AG04450 (cell line): ENCODE data around the gene LGALS1. TPM values are rescaled to one million over a fixed set of nuclear protein-coding genes. Genes with fewer than 3 reads are reported as not detected.
A peak's percentile ranks its signal among the peaks of the same experiment; 100 is the strongest.

ENCODE experiments used
- CTCF ChIA-PET: fragments of 300-600, 350-600 bp; formaldehyde crosslinking; extraction: SDS; loops from one replicate; lab custom pipeline; 2022; ENCODE audit warnings: antibody characterized with exemption, inconsistent platforms; lab: Charles Lee
- POLR2A ChIA-PET: fragments of 350-600 bp; formaldehyde crosslinking; extraction: SDS; loops from one replicate; lab custom pipeline; 2021; ENCODE audit warnings: antibody characterized with exemption, inconsistent platforms; lab: Yijun Ruan, JAX
- DNase-seq: peaks from one replicate; pipeline ENCODE4 v3.0.0-alpha.2; 2011; ENCODE audit warnings: low read depth, low spot score
- H3K27ac ChIP-seq: one replicate; pipeline ENCODE4 v1.5.1; 2012; ENCODE audit warnings: low read depth, low read length, control low read depth
- H3K27me3 ChIP-seq: one replicate; pipeline ENCODE4 v1.6.0; 2012; ENCODE audit warnings: low read length; ENCODE audit not compliant: control insufficient read depth, insufficient read depth
- H3K4me3 ChIP-seq: 2 replicates; pipeline ENCODE4 v1.5.1; 2011; ENCODE audit warnings: mild to moderate bottlenecking, low read depth, low read length, control low read depth
- H3K9me3 ChIP-seq: 2 replicates; pipeline ENCODE4 v1.5.1; 2012; ENCODE audit warnings: low read length; ENCODE audit not compliant: control insufficient read depth, insufficient read depth
- polyA plus RNA-seq: library from polyadenylated mRNA; depleted of rRNA; stranded (reverse); fragments of >200 nt; gene quantifications from 2 replicates; pipeline ENCODE4 v1.2.3, GENCODE V29; 2011
- TF ChIP-seq, protein P1 (sequence below): IDR thresholded peaks from 2 replicates; pipeline ENCODE4 v1.5.1; 2011; ENCODE audit warnings: low read depth, low read length, control low read depth, inconsistent platforms

The LGALS1 gene
- polyA plus RNA-seq, 1 experiment: 5,926 TPM

DNA sequence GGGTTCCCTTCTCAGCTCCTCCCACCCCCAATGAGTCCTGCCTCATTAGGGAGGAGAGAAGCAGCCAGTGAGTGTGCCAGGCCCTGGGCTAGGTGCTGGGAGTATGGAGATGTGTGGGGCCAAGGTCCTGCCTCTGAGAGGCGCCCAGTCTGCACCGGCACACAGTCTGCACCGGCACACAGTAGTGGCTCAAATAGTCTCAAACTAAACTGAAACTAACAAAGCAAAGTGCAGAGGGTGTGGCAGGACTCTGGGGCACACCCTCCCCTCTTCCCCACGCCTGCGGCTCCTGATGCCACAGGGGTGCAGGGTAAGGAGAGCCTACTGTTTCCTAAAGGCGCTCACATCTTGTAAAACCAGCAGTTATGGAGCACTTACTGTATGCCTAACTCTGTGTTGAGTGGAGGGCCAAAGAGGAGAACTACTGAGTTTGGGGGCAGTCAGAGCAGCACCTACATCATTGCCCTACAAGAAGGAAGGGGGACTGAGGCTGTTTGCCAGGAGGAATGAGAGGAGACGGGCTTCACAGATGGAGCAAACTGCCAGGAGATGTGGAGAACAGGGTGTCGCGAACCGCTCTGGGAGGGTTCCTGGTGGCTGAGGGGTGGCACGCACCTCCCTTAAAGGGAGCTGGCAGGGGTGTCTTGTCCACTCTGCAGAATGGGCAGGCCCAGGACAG lies 36.9 kb upstream of the LGALS1 start:
- POLR2A ChIA-PET: no interaction called here
- TF ChIP-seq, protein P1, sequence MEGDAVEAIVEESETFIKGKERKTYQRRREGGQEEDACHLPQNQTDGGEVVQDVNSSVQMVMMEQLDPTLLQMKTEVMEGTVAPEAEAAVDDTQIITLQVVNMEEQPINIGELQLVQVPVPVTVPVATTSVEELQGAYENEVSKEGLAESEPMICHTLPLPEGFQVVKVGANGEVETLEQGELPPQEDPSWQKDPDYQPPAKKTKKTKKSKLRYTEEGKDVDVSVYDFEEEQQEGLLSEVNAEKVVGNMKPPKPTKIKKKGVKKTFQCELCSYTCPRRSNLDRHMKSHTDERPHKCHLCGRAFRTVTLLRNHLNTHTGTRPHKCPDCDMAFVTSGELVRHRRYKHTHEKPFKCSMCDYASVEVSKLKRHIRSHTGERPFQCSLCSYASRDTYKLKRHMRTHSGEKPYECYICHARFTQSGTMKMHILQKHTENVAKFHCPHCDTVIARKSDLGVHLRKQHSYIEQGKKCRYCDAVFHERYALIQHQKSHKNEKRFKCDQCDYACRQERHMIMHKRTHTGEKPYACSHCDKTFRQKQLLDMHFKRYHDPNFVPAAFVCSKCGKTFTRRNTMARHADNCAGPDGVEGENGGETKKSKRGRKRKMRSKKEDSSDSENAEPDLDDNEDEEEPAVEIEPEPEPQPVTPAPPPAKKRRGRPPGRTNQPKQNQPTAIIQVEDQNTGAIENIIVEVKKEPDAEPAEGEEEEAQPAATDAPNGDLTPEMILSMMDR: no peak
- no peak overlapping the region for H3K27ac ChIP-seq
- H3K27me3 ChIP-seq: no peaks in the 10 kb centered on the region
- CTCF ChIA-PET: interaction anchor here (1.4 to 1.5 kb wide), 2 partner anchors 15 to 43 kb away, joined by 3 to 4 read pairs; no protein-coding TSS in a partner anchor
- H3K9me3 ChIP-seq: no peaks in the 10 kb centered on the region
- H3K4me3 ChIP-seq: peak overlapping the region; percentile 88
- no peak for DNase-seq

DNA sequence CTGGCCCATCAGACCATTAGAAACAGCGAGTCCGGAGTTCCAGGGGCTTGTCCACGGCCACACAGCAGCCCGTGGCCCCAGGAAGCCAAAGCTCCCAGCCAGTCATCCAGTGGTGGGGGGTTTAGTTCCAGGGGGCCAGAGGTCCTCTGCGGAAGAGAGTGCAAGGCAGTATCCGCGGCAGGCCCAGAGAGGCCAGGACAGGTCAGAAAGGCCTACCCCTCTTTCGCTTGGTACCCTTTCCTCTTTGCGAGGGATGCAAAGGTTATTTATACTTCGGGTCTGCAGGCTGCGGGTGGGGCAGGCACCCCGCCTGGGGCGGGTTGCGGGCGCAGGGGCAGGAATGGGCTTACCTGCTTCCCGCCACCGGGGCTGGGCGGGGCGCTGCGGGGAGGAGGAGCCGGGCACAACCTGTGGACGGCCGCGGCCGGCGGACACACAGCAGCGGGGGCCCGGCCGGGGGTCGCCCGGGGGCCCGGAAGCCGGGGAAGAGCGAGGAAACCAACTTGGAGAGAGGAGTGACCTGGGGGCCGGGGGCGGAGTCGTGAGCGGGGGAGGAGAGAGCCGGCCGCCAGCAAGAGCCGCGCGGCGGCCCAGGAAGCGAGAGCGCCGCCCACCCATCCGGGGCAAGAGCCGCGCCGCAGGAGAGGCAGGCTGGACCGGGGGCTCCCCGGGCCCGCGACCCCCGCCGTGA lies 36.2 kb upstream of the LGALS1 start, which contains the start of gene SH3BP1:
SH3BP1 (plus strand) TSS at position 600 of the 691 bp plus-strand sequence. CDS start 119 bp downstream, outside the sequence.
- CTCF ChIA-PET: interaction anchor here (0.6 to 1.1 kb wide), 3 partner anchors 15 to 152 kb away, joined by 3 read pairs; partner anchors contain the start of gene NOL12
- peak within 1 kb of the TSS; percentile 31 for H3K27ac ChIP-seq

DNA sequence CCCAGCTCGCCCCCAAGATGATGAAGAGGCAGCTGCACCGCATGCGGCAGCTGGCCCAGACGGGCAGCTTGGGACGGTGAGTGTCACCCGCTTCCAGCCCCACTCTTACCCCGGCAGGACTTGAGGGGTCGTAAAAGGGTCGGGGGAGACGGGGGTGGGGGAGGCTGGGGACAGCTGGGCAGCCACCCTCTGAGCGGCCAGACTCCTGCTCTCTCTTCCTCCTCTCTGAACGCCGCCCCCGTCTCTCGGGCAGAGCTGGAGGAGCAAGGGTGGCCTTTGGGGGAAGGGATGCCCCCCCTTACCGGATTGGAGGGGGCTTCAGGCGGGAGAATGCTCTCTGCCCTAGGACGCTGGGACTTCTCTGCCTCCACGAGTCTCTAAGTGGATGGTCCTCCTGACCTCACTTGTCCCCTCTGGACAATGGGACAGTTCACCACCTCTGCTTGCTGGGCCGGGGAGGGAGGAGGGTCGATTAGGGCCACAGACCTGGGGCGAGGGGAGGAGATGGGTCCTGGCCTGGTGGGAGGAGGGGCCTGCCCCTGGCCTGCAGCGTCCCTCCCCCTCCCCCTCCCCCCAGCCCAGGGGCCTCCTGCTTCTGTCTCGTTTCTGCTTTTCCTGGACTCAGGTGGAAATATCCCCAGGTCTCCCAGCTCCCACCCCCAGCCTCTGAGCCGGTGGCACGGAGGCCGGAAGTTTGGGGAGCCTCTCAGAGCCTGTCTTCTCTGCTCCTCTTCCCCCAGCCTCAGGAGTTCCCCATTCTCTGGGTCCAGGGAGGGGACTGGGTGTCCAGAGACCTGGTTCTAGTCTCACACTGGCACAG lies 35.5 kb upstream of the LGALS1 start:
- no peak for DNase-seq
- ChIA-PET CTCF (interaction anchor here (0.6 to 1.1 kb wide), 4 partner anchors 16 to 152 kb away, joined by 3 read pairs; partner anchors contain the start of gene NOL12), POLR2A (interaction anchor here (0.6 to 1.3 kb wide), 4 partner anchors 17 to 180 kb away, joined by 3 to 5 read pairs (median 3); partner anchors contain the start of genes NOL12 and PDXP)

More for the DNA sequence above, 36.2 kb upstream of the LGALS1 start, which contains the start of gene SH3BP1:
- DNase-seq: no peak
- POLR2A ChIA-PET: interaction anchor here (0.6 to 1.1 kb wide), 2 partner anchors 17 to 47 kb away, joined by 3 read pairs; partner anchors contain the start of gene NOL12
- TF ChIP-seq, protein P1: no peak
- H3K27me3 ChIP-seq: no peaks in the 10 kb centered on the region
- no peaks in the 10 kb centered on the region for H3K9me3 ChIP-seq
- peak within 1 kb of the TSS; percentile 88 for H3K4me3 ChIP-seq

More for the DNA sequence above, 35.5 kb upstream of the LGALS1 start:
- TF ChIP-seq, protein P1: no peak
- Histone ChIP-seq H3K27ac (peak overlapping the region; percentile 31), H3K27me3 (no peaks in the 10 kb centered on the region), H3K4me3 (peak overlapping the region; percentile 88), H3K9me3 (no peaks in the 10 kb centered on the region)
